Bronchial epithelial cell (primary cell): ENCODE results near the gene SEMA3G. TPM values are rescaled to one million over a fixed set of nuclear protein-coding genes. Genes with fewer than 3 reads are reported as not detected.

Source experiments
- DNase-seq: peaks from one replicate; pipeline ENCODE4 v3.0.0-alpha.2; 2010; ENCODE audit warnings: low read depth
- FAIRE-seq: peaks from 2 replicates; lab custom pipeline; 2011; peaks lifted over from hg19 to GRCh38; lab: Jason Lieb, UNC
- H3K27me3 ChIP-seq: 2 replicates; pipeline ENCODE4 v1.5.1; 2011; ENCODE audit warnings: low read length; ENCODE audit not compliant: control insufficient read depth, insufficient read depth
- H3K36me3 ChIP-seq: 2 replicates; pipeline ENCODE4 v1.5.1; 2011; ENCODE audit warnings: low read length; ENCODE audit not compliant: control insufficient read depth, insufficient read depth
- H3K4me3 ChIP-seq: 2 replicates; pipeline ENCODE4 v1.5.1; 2011; ENCODE audit warnings: mild to moderate bottlenecking, low read depth, low read length, control low read depth
- total RNA-seq: library from RNA; depleted of rRNA; stranded (reverse); fragments of >200 nt; gene quantifications from 2 replicates; pipeline ENCODE4 v1.2.1, GENCODE V29; 2014
- TF ChIP-seq, protein P1 (sequence below): IDR thresholded peaks from 2 replicates; pipeline ENCODE4 v1.5.1; 2011; ENCODE audit warnings: mild to moderate bottlenecking, moderate library complexity, low read length, control low read depth, inconsistent platforms; ENCODE audit not compliant: insufficient read depth, severe bottlenecking

Gene SEMA3G
- total RNA-seq, 1 donor from 2014 or later: under 0.01 TPM

DNA sequence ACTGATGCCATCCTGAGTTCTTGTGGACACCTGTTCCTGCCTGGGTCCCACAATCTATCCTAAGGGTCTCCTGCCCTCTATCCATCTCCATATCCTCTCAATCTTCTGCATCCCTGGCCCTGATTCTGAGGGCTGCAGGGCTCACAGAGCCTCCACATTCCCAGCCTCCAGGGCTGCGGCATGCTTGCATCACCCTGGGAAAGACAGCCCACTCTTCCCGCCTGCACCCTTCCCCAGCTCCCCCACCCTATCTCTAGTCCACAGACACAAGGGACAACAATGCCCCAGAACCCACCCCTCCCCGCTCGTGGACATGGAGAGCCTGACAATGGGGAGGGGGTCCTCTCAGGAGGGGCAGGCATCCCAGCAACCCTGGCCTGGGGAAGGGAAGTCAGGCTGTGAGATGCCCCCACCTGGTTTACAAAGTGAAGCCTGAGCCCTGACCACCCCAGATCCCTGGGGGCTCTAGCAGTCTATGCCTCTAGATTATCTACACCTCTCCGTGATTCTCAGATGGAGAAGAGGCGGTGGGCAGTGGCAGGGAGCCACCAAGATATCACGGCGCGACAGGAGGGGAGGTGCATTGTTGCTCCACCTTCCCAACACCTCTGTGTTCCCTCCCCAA is 10.3 kb downstream of the SEMA3G start:
- Histone ChIP-seq H3K36me3 (no peaks in the 10 kb centered on the region), H3K27me3 (peaks cover 2% of the 10 kb centered on the region), H3K4me3 (no peak overlapping the region)
- FAIRE-seq: no peak
- TF ChIP-seq, protein P1, sequence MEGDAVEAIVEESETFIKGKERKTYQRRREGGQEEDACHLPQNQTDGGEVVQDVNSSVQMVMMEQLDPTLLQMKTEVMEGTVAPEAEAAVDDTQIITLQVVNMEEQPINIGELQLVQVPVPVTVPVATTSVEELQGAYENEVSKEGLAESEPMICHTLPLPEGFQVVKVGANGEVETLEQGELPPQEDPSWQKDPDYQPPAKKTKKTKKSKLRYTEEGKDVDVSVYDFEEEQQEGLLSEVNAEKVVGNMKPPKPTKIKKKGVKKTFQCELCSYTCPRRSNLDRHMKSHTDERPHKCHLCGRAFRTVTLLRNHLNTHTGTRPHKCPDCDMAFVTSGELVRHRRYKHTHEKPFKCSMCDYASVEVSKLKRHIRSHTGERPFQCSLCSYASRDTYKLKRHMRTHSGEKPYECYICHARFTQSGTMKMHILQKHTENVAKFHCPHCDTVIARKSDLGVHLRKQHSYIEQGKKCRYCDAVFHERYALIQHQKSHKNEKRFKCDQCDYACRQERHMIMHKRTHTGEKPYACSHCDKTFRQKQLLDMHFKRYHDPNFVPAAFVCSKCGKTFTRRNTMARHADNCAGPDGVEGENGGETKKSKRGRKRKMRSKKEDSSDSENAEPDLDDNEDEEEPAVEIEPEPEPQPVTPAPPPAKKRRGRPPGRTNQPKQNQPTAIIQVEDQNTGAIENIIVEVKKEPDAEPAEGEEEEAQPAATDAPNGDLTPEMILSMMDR: no peak
- DNase-seq: no peak

DNA sequence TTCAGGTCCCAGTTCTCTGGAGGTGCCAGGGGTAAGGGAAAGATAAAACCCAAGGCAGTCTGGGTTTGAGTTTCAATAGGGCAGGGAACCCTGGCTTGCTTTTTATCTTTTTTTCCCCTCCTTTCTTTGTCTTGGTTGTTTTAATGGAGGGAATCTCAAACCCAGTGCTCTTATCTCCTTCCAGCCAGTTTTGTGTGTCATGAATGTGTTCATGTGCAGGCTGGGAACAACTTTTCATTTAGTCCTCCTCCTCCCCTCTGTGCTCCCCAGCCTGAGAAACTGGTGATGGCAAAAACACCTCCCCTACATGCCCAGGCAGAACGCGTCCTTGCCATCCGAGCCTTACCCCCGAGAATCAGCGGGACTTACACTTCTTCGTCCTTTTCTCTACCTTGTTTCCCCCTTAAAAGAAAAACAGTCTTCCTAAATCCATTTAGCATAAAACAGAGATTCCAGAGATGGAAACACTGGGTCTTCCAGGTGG is 10.9 kb downstream of the SEMA3G start:
- H3K27me3 ChIP-seq: peaks cover 2% of the 10 kb centered on the region
- no peak for FAIRE-seq
- TF ChIP-seq, protein P1: no peak
- no peak for DNase-seq
- H3K36me3 ChIP-seq: no peaks in the 10 kb centered on the region
- no peak overlapping the region for H3K4me3 ChIP-seq

- Histone ChIP-seq H3K36me3 (no peaks in the 10 kb centered on the region), H3K27me3 (peaks cover 2% of the 10 kb centered on the region), H3K4me3 (no peak overlapping the region)
- FAIRE-seq: no peak
- TF ChIP-seq, protein P1: no peak
- no peak for DNase-seq
Measured at GRCh38 chr3:52433328-52433995, 11.4 kb downstream of the SEMA3G start.

GRCh38 chr3:52432691-52433141 is 12.2 kb downstream of the SEMA3G start:
- DNase-seq (no peak), FAIRE-seq (no peak)
- Histone ChIP-seq H3K4me3 (no peak overlapping the region), H3K36me3 (no peaks in the 10 kb centered on the region), H3K27me3 (peaks cover 2% of the 10 kb centered on the region)
- TF ChIP-seq, protein P1: no peak

DNA sequence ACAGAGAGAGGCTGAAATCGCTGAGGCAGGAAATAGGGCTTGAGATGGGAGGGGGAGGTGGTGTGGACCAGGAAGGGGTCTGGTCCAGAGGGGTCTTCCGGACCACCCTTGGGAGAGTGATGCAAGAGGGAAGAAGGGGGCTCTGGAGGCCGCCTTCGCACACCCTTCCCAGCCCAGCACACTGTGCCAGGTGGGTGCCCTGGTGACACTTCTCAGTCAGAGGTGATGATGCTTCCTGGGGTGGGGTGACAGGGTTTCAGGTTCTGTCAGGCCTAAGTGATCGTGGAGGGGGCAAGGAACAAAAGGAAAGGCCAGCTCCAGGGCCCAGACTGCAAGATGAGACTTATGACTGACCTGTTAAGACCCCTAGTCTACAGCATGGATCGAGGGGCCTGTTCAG is 12.7 kb downstream of the SEMA3G start:
- Histone ChIP-seq H3K27me3 (peaks cover 2% of the 10 kb centered on the region), H3K36me3 (no peaks in the 10 kb centered on the region), H3K4me3 (no peak overlapping the region)
- TF ChIP-seq, protein P1: no peak
- FAIRE-seq (no peak), DNase-seq (no peak)
